Kidney (tissue), 14 donors: Measurements from ENCODE around the gene DCST1. TPM values are rescaled to one million over a fixed set of nuclear protein-coding genes. Genes with fewer than 3 reads are reported as not detected.

Experiments used
- DNase-seq, 5 donors: peaks; one replicate each; pipeline ENCODE4 v3.0.0-alpha.2; 2013 to 2020
- FAIRE-seq: peaks from 2 replicates; lab custom pipeline; 2012; peaks lifted over from hg19 to GRCh38; lab: Jason Lieb, UNC
- H3K27ac ChIP-seq, 2 donors: one replicate each; pipeline ENCODE4 v1.7.0; 2013; ENCODE audit warnings: low read depth in 2 of 2, low read length in 2 of 2, inconsistent platforms in 1 of 2
- H3K27me3 ChIP-seq: one replicate; pipeline ENCODE4 v1.7.1; 2013; ENCODE audit warnings: low read length, inconsistent platforms; ENCODE audit not compliant: control insufficient read depth, insufficient read depth
- H3K36me3 ChIP-seq, 3 donors: one replicate each; pipeline versions ENCODE4 v1.7.0 to v1.7.1; 2013; ENCODE audit warnings: low read length in 3 of 3, control low read depth in 1 of 3, inconsistent platforms in 1 of 3; ENCODE audit not compliant: insufficient read depth in 3 of 3, control insufficient read depth in 2 of 3
- H3K4me1 ChIP-seq, 3 donors: one replicate each; pipeline versions ENCODE4 v1.7.0 to v1.7.1; 2013; ENCODE audit warnings: low read length in 3 of 3, inconsistent platforms in 1 of 3, low read depth in 1 of 3; ENCODE audit not compliant: control insufficient read depth in 2 of 3, insufficient read depth in 2 of 3
- H3K4me3 ChIP-seq, 3 donors: one replicate each; pipeline versions ENCODE4 v1.7.0 to v1.8.1; 2013; ENCODE audit warnings: low read length in 3 of 3, control low read depth in 1 of 3, inconsistent platforms in 1 of 3
- H3K9ac ChIP-seq, 3 donors: one replicate each; pipeline versions ENCODE4 v1.7.0 to v1.7.1; 2013; ENCODE audit warnings: low read length in 3 of 3, control low read depth in 1 of 3, inconsistent platforms in 1 of 3
- H3K9me3 ChIP-seq, 3 donors: one replicate each; pipeline versions ENCODE4 v1.7.0 to v1.7.1; 2013; ENCODE audit warnings: low read length in 3 of 3, control low read depth in 1 of 3, inconsistent platforms in 1 of 3; ENCODE audit not compliant: control insufficient read depth in 2 of 3, insufficient read depth in 1 of 3
- CTCF ChIP-seq: IDR thresholded peaks from 3 replicates; pipeline ENCODE4 v1.5.1; 2012; ENCODE audit warnings: mild to moderate bottlenecking, moderate library complexity, borderline replicate concordance; ENCODE audit not compliant: insufficient read depth; ENCODE audit errors: extremely low read depth
- intact Hi-C: fragments of 100-400 bp; cut with DNase I; formaldehyde crosslinking; loops from one replicate; pipeline ENCODE4 v1.11.1; 2022
- polyA plus RNA-seq: library from polyadenylated mRNA; stranded (reverse); fragments of 350-450 nt; fragmentation: Illumina TruSeq; extraction: RNeasy Lipid Tissue Mini Kit (QIAGEN cat#74804); gene quantifications from one replicate; pipeline ENCODE4 v1.2.3, GENCODE V29; 2014; ENCODE audit warnings: low read depth, low replicate concordance; ENCODE audit not compliant: insufficient read depth
- total RNA-seq: library from RNA; stranded (reverse); fragmentation: NEBNext Ultra II Directional; extraction: Animal tissue kit (Norgen Biotek cat#: 25700); gene quantifications from one replicate; pipeline ENCODE4 v1.2.1, GENCODE V29; 2021
- donor health status: control.
- donor health status: control.
- donor health status: control.
- donor health status: control.
- donor health status: control.
- donor health status: DM: yes; HTN: yes; CAD: no.
- donor health status: Normal renal cell carcinoma (clear cell type).

Gene DCST1
- total and polyA plus RNA-seq, 2 donors from 2014 or later, result not detected

- no peaks in the 10 kb centered on the region for H3K36me3 ChIP-seq
- no peak for TF ChIP-seq CTCF
- no peak overlapping the region for H3K9ac ChIP-seq
- no peak overlapping the region for H3K4me3 ChIP-seq
- no peaks in the 10 kb centered on the region for H3K9me3 ChIP-seq
- intact Hi-C loops, result no loop called here
- DNase-seq (peak in 1 of 5 donors; percentile 67), FAIRE-seq (no peak)
- no peaks in the 10 kb centered on the region for H3K27me3 ChIP-seq
- H3K27ac ChIP-seq, result no peak overlapping the region
- peaks cover 0 to 17% (median 4%) of the 10 kb centered on the region in 3 donors for H3K4me1 ChIP-seq
Observed at GRCh38 chr1:155018617-155019348, 14.8 kb upstream of the DCST1 start.

GRCh38 chr1:155019377-155020245 is 14.0 kb upstream of the DCST1 start:
- Histone ChIP-seq H3K4me3 (no peak overlapping the region), H3K4me1 (peaks cover 0 to 16% (median 4%) of the 10 kb centered on the region in 3 donors), H3K36me3 (no peaks in the 10 kb centered on the region), H3K9me3 (no peaks in the 10 kb centered on the region), H3K27ac (no peak overlapping the region), H3K27me3 (no peaks in the 10 kb centered on the region), H3K9ac (no peak overlapping the region)
- no peak for TF ChIP-seq CTCF
- intact Hi-C loops, result no loop called here
- FAIRE-seq (no peak), DNase-seq (peak in 1 of 5 donors; percentile 61)

- no peak overlapping the region for H3K9ac ChIP-seq
- no peak overlapping the region for H3K4me3 ChIP-seq
- H3K4me1 ChIP-seq, result peaks cover 0 to 11% (median 4%) of the 10 kb centered on the region in 3 donors
- DNase-seq (peak in 1 of 5 donors; percentile 38), FAIRE-seq (no peak)
- no peak for TF ChIP-seq CTCF
- intact Hi-C loops, result no loop called here
- H3K36me3 ChIP-seq, result no peaks in the 10 kb centered on the region
- no peaks in the 10 kb centered on the region for H3K27me3 ChIP-seq
- H3K27ac ChIP-seq, result no peak overlapping the region
- no peaks in the 10 kb centered on the region for H3K9me3 ChIP-seq
Observed at GRCh38 chr1:155022136-155022926, 11.3 kb upstream of the DCST1 start.
